HEK293 (cell line): ENCODE measurements around the gene USP2.
A peak's percentile ranks its signal among the peaks of the same experiment; 100 is the strongest.

ENCODE experiments used
- CTCF ChIA-PET: fragments of 350-600 bp; formaldehyde crosslinking; extraction: SDS; loops from one replicate; lab custom pipeline; 2021; ENCODE audit warnings: antibody characterized with exemption; lab: Yijun Ruan, JAX
- POLR2A ChIA-PET: fragments of 300-600 bp; formaldehyde crosslinking; extraction: SDS; loops from one replicate; lab custom pipeline; 2020; ENCODE audit warnings: antibody characterized with exemption, inconsistent platforms; lab: Yijun Ruan, JAX
- H3K27ac ChIP-seq: fragments of 200-500 bp; sonication (Bioruptor generic); 2 replicates; pipeline ENCODE4 v1.5.1; 2014; ENCODE audit warnings: low read depth, low read length, control low read depth, inconsistent platforms; ENCODE audit errors: extremely low read depth
- H3K36me3 ChIP-seq, 2 experiments: fragments of 200-500 bp in 1 of 2; sonication (Bioruptor generic) in 1 of 2; 1 replicate in 1 of 2; 2 replicates in 1 of 2; pipeline ENCODE4 v1.5.1; 2014 to 2017; ENCODE audit warnings: inconsistent platforms in 2 of 2, low read length in 2 of 2; ENCODE audit not compliant: control insufficient read depth in 2 of 2, insufficient read depth in 1 of 2
- H3K4me1 ChIP-seq: fragments of 200-500 bp; sonication (Bioruptor generic); 2 replicates; pipeline ENCODE4 v1.5.1; 2014; ENCODE audit warnings: mild to moderate bottlenecking, low read length, inconsistent platforms; ENCODE audit not compliant: control insufficient read depth, insufficient read depth
- H3K4me3 ChIP-seq: 2 replicates; pipeline ENCODE4 v1.5.1; 2011; ENCODE audit warnings: low read depth, mild to moderate bottlenecking, control low read depth, low read length, moderate library complexity
- H3K9me3 ChIP-seq: fragments of 200-500 bp; sonication (Bioruptor generic); 2 replicates; pipeline ENCODE4 v1.5.1; 2014; ENCODE audit warnings: low read depth, low read length, inconsistent platforms; ENCODE audit not compliant: control insufficient read depth, insufficient read depth
- GFI1B ChIP-seq: fragments of 450-650 bp; formaldehyde crosslinking; IDR thresholded peaks from 2 replicates; pipeline ENCODE4 v1.5.1; 2016; ENCODE audit warnings: missing biosample characterization, missing genetic modification characterization
- KLF7 ChIP-seq: fragments of 450-650 bp; formaldehyde crosslinking; IDR thresholded peaks from 2 replicates; pipeline ENCODE4 v1.5.1; 2016; ENCODE audit warnings: missing biosample characterization, missing genetic modification characterization, borderline replicate concordance
- RBAK ChIP-seq: fragments of 450-650 bp; formaldehyde crosslinking; IDR thresholded peaks from 2 replicates; pipeline ENCODE4 v1.5.1; 2016; ENCODE audit warnings: missing biosample characterization, missing genetic modification characterization
- WT1 ChIP-seq: fragments of 450-650 bp; formaldehyde crosslinking; IDR thresholded peaks from 2 replicates; pipeline ENCODE4 v1.5.1; 2016; ENCODE audit warnings: missing biosample characterization, missing genetic modification characterization
- ZBTB7A ChIP-seq: fragments of 450-650 bp; formaldehyde crosslinking; IDR thresholded peaks from 2 replicates; pipeline ENCODE4 v1.5.1; 2016; ENCODE audit warnings: low read depth, missing biosample characterization, missing genetic modification characterization
- ZNF133 ChIP-seq: fragments of 450-650 bp; formaldehyde crosslinking; IDR thresholded peaks from 2 replicates; pipeline ENCODE4 v1.5.1; 2016; ENCODE audit warnings: missing biosample characterization, missing genetic modification characterization
- ZNF23 ChIP-seq: fragments of 450-650 bp; formaldehyde crosslinking; IDR thresholded peaks from 2 replicates; pipeline ENCODE4 v1.5.1; 2016; ENCODE audit warnings: missing biosample characterization, missing genetic modification characterization, borderline replicate concordance
- ZNF324 ChIP-seq: fragments of 450-650 bp; formaldehyde crosslinking; IDR thresholded peaks from 2 replicates; pipeline ENCODE4 v1.5.1; 2016; ENCODE audit warnings: missing biosample characterization, missing genetic modification characterization
- ZNF335 ChIP-seq: fragments of 450-650 bp; formaldehyde crosslinking; conservative IDR thresholded peaks from 2 replicates; pipeline ENCODE4 v1.5.1; 2016; ENCODE audit warnings: missing biosample characterization, missing genetic modification characterization
- ZNF426 ChIP-seq: fragments of 450-650 bp; formaldehyde crosslinking; IDR thresholded peaks from 2 replicates; pipeline ENCODE4 v1.5.1; 2017; ENCODE audit warnings: missing biosample characterization, missing genetic modification characterization, mild to moderate bottlenecking, inconsistent platforms, moderate library complexity
- ZNF555 ChIP-seq: fragments of 450-650 bp; formaldehyde crosslinking; conservative IDR thresholded peaks from 2 replicates; pipeline ENCODE4 v1.5.1; 2017; ENCODE audit warnings: missing biosample characterization, mild to moderate bottlenecking, missing genetic modification characterization, inconsistent platforms
- ZNF629 ChIP-seq: fragments of 450-650 bp; formaldehyde crosslinking; IDR thresholded peaks from 2 replicates; pipeline ENCODE4 v1.5.1; 2017; ENCODE audit warnings: missing biosample characterization, missing genetic modification characterization
- ZXDB ChIP-seq: fragments of 450-650 bp; formaldehyde crosslinking; IDR thresholded peaks from 2 replicates; pipeline ENCODE4 v1.5.1; 2016; ENCODE audit warnings: missing biosample characterization, missing genetic modification characterization
- TF ChIP-seq, protein P1 (sequence below): fragments of 450-650 bp; formaldehyde crosslinking; IDR thresholded peaks from 2 replicates; pipeline ENCODE4 v1.5.1; 2016; ENCODE audit warnings: missing biosample characterization, missing genetic modification characterization
- TF ChIP-seq, protein P2 (sequence below): fragments of 450-650 bp; formaldehyde crosslinking; IDR thresholded peaks from 2 replicates; pipeline ENCODE4 v1.5.1; 2016; ENCODE audit warnings: missing biosample characterization, missing genetic modification characterization
- TF ChIP-seq, protein P3 (sequence below): fragments of 450-650 bp; formaldehyde crosslinking; IDR thresholded peaks from 2 replicates; pipeline ENCODE4 v1.5.1; 2016; ENCODE audit warnings: missing biosample characterization, missing genetic modification characterization
- TF ChIP-seq, protein P4 (sequence below): fragments of 450-650 bp; formaldehyde crosslinking; IDR thresholded peaks from 2 replicates; pipeline ENCODE4 v1.5.1; 2017; ENCODE audit warnings: missing biosample characterization, missing genetic modification characterization

Gene USP2

DNA sequence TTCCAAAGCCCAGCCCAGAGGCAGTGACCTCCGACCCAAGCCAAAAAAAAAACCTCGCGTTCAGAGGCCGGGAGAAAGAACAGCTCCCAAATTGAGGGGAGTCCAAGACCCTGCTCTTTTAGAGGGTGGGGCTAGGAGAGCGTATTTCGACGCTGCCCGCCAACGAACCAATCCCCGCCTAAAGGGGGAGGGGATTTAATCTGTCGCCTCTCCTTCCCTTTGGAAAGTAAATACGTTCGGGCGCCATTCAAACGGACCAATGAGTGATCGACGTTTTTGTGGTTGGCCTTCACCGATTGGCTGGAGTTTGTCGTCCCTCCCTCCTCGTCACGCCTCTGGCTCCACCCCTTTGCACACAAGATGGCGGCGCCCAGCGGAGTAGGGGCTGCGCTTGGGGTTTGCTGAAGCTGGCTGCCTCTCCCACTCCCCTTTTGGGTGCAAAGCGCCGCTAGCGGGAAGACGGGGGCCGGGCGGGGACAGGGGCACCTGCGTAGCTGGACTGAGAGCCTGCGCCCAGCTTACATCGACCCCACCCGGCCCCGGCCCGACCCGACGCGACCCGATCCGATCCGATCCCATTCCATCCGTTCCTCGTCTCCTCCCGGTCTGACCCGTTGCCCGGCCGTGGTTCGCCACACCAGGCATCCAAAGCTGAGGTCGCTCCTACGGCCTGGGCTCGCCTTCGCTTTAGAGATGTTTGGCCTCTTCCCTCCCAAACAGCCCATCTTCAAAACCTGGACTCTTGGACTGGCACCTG lies 47.1 kb downstream of the USP2 start, which contains the start of gene RNF26 (continued):
- TF ChIP-seq, protein P1, sequence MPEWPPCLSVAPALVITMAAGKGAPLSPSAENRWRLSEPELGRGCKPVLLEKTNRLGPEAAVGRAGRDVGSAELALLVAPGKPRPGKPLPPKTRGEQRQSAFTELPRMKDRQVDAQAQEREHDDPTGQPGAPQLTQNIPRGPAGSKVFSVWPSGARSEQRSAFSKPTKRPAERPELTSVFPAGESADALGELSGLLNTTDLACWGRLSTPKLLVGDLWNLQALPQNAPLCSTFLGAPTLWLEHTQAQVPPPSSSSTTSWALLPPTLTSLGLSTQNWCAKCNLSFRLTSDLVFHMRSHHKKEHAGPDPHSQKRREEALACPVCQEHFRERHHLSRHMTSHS (tag by site-specific recombination), result no peak
- TF ChIP-seq ZNF629 (tag by site-specific recombination) (peak; percentile 46; the same call in 1 of the 2 replicates), ZNF426 (tag by site-specific recombination) (no peak), ZXDB (0 out of 2 replicates have a peak, but pooled peaks have one; percentile 47), ZNF335 (tag by site-specific recombination) (peak; percentile 51; the same call in 1 of the 2 replicates)
- TF ChIP-seq, protein P2, sequence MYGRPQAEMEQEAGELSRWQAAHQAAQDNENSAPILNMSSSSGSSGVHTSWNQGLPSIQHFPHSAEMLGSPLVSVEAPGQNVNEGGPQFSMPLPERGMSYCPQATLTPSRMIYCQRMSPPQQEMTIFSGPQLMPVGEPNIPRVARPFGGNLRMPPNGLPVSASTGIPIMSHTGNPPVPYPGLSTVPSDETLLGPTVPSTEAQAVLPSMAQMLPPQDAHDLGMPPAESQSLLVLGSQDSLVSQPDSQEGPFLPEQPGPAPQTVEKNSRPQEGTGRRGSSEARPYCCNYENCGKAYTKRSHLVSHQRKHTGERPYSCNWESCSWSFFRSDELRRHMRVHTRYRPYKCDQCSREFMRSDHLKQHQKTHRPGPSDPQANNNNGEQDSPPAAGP (tag by site-specific recombination), result 0 out of 2 replicates have a peak, but pooled peaks have one; percentile 23

DNA sequence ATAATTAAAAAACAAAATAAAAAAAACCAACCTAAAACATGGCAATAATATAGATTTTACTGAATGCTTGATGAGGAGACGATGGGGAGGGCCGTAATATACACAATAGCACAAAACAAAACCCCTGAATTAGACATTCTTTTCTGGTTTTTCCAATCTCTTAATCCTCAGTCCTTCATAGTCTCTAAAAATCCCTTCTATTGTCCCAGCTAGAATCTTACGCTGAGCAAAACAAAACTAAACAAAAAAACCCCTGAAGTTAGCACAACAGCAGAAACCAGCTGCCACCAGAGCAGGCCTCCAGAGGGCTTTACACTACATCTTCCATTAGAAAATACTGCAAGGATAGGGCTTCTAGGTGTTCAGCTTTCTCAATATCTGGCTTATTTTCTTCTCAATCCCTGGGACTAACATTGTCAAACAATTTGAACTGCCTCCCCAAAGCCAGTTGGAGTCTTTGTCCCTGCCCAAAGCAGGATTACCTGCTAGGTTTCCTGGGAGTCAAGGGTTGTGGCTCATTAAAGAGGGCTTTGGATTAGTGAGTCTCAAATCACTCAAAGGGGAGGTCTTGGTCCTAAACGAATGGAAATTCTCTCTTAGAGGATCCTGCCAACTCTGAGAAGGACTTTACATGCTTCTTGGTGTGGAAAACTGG lies 49.3 kb downstream of the USP2 start:
- ChIA-PET POLR2A (no interaction called here), CTCF (interaction anchor here (0.7 to 5.6 kb wide), 6 partner anchors 10 to 880 kb away, joined by 3 to 56 read pairs (median 4); no protein-coding TSS in a partner anchor)
- TF ChIP-seq ZNF23 (tag by site-specific recombination), result no peak
- TF ChIP-seq GFI1B (tag by site-specific recombination), result no peak
- no peak for TF ChIP-seq ZNF133 (tag by site-specific recombination)
- TF ChIP-seq, protein P3, sequence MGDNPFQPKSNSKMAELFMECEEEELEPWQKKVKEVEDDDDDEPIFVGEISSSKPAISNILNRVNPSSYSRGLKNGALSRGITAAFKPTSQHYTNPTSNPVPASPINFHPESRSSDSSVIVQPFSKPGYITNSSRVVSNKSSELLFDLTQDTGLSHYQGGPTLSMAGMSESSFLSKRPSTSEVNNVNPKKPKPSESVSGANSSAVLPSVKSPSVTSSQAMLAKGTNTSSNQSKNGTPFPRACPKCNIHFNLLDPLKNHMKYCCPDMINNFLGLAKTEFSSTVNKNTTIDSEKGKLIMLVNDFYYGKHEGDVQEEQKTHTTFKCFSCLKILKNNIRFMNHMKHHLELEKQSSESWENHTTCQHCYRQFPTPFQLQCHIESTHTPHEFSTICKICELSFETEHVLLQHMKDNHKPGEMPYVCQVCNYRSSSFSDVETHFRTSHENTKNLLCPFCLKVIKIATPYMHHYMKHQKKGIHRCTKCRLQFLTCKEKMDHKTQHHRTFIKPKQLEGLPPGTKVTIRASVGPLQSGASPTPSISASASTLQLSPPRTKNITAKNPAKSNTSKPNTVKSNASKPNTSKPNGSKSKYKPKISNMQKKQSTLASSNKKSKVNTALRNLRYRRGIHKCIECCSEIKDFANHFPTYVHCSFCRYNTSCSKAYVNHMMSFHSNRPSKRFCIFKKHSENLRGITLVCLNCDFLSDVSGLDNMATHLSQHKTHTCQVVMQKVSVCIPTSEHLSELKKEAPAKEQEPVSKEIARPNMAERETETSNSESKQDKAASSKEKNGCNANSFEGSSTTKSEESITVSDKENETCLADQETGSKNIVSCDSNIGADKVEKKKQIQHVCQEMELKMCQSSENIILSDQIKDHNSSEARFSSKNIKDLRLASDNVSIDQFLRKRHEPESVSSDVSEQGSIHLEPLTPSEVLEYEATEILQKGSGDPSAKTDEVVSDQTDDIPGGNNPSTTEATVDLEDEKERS (tag by site-specific recombination), result no peak
- no peak for TF ChIP-seq ZNF555 (tag by site-specific recombination)
- no peak for TF ChIP-seq ZBTB7A
- no peak for TF ChIP-seq WT1 (tag by site-specific recombination)
- TF ChIP-seq, protein P4, sequence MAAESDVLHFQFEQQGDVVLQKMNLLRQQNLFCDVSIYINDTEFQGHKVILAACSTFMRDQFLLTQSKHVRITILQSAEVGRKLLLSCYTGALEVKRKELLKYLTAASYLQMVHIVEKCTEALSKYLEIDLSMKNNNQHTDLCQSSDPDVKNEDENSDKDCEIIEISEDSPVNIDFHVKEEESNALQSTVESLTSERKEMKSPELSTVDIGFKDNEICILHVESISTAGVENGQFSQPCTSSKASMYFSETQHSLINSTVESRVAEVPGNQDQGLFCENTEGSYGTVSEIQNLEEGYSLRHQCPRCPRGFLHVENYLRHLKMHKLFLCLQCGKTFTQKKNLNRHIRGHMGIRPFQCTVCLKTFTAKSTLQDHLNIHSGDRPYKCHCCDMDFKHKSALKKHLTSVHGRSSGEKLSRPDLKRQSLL (tag by site-specific recombination), result no peak
- TF ChIP-seq RBAK (tag by site-specific recombination), result no peak
- no peak for TF ChIP-seq KLF7 (tag by site-specific recombination)
- TF ChIP-seq ZNF324 (tag by site-specific recombination), result no peak
- TF ChIP-seq, all 188 proteins: peak for 0
- Histone ChIP-seq H3K9me3 (no peaks in the 10 kb centered on the region), H3K4me1 (no peaks in the 10 kb centered on the region), H3K36me3 (peaks cover 0 to 19% of the 10 kb centered on the region in 2 experiments; a peak in 1 of 3 replicates), H3K27ac (no peak overlapping the region), H3K4me3 (no peak overlapping the region)
